Neural cell (in vitro differentiated cells): ENCODE measurements around the gene CDH8.

Experiments used
- EZH2 ChIP-seq: fragments of 200-600, 300-800 bp; shearing (Covaris generic), sonication (generic); IDR thresholded peaks from 2 replicates; pipeline ENCODE4 v1.6.1; 2014; ENCODE audit warnings: antibody characterized with exemption, low read length, borderline replicate concordance, mild to moderate bottlenecking; ENCODE audit not compliant: insufficient read depth, poor library complexity, severe bottlenecking
- POLR2AphosphoS5 ChIP-seq: IDR thresholded peaks from 2 replicates; pipeline ENCODE4 v1.6.1; 2012
- SMC3 ChIP-seq: fragments of 450-650 bp; conservative IDR thresholded peaks from 2 replicates; pipeline ENCODE4 v1.6.1; 2014; ENCODE audit warnings: antibody characterized with exemption, mild to moderate bottlenecking, moderate library complexity; ENCODE audit not compliant: poor library complexity
- TF ChIP-seq, protein P1 (sequence below): fragments of 450-650 bp; IDR thresholded peaks from 2 replicates; pipeline ENCODE4 v1.5.1; 2014; ENCODE audit warnings: antibody characterized with exemption, mild to moderate bottlenecking, moderate library complexity; ENCODE audit not compliant: poor library complexity, severe bottlenecking

DNA sequence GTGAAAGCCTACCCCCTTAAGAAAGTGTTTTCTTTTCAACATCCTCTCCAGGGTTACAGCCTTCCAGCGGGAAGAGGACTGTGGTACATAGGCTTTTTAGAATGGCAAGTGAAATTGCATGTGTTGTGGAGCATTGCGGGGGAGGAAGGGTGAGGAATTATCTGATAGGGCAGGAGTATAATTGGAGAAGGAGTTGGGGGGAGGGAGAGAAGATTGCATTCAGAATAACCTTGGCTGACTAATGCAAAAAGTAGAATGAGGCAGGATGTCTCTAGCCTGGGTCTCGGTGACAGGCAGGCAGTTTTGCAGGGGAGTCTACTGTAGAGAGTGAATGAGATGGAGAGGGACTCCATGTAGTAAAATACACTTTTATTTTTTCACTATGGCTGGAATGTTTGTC is 2.4 kb upstream of the CDH8 start:
- TF ChIP-seq, protein P1, sequence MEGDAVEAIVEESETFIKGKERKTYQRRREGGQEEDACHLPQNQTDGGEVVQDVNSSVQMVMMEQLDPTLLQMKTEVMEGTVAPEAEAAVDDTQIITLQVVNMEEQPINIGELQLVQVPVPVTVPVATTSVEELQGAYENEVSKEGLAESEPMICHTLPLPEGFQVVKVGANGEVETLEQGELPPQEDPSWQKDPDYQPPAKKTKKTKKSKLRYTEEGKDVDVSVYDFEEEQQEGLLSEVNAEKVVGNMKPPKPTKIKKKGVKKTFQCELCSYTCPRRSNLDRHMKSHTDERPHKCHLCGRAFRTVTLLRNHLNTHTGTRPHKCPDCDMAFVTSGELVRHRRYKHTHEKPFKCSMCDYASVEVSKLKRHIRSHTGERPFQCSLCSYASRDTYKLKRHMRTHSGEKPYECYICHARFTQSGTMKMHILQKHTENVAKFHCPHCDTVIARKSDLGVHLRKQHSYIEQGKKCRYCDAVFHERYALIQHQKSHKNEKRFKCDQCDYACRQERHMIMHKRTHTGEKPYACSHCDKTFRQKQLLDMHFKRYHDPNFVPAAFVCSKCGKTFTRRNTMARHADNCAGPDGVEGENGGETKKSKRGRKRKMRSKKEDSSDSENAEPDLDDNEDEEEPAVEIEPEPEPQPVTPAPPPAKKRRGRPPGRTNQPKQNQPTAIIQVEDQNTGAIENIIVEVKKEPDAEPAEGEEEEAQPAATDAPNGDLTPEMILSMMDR, result no peak
- no peak for TF ChIP-seq POLR2AphosphoS5
- TF ChIP-seq EZH2, result no peak
- no peak for TF ChIP-seq SMC3
